GM19467 (cell line): ENCODE results near the gene RUNDC1.

Source experiments
- ATAC-seq: cut with Tn5 transposase; IDR thresholded peaks from one replicate; pipeline ENCODE4 v1.9.1; 2021; ENCODE audit warnings: mild to moderate bottlenecking, moderate library complexity; ENCODE audit not compliant: unreplicated experiment

Gene RUNDC1

GRCh38 chr17:43016216-43016615 lies 35.9 kb downstream of the RUNDC1 start:
- no peak for ATAC-seq

DNA sequence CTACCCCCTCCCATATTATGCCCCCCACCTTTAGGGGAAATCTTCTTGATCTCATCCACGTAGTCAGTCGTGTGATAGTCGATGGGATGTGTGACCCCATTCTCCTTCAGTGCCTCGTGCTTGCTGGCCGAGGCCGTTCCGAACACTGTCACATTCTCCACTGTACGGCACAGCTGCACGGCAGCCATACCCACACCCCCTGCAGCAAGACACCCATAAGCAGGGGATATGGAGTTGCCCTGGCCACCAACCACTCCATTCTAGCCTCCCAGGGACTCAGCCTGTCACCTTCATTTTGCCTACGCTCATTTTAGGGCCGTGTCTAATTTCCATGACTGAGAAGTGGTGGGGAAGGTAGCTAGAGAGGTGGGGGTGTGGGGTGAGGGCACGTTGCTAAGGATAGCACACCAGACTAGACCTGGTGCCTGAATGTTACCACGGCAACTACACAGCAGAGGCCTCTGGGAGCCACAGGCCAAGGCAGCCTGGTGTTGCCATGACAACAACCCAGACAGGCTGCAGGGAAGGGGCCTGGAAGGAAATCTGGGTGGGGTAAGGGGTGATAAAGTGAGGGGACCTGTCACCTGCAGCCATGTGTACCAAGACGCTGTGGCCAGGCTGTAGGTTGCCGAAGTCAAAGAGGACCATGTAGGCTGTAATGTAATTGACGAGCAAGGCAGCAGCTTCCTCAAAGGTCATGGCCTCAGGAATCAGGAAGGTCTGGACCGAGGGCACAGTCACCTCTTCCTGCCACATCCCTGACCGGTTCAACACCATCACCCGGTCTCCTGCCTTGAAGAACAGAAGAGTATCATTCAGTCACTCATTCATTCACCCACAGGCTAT lies 37.9 kb downstream of the RUNDC1 start:
- ATAC-seq: no peak

DNA sequence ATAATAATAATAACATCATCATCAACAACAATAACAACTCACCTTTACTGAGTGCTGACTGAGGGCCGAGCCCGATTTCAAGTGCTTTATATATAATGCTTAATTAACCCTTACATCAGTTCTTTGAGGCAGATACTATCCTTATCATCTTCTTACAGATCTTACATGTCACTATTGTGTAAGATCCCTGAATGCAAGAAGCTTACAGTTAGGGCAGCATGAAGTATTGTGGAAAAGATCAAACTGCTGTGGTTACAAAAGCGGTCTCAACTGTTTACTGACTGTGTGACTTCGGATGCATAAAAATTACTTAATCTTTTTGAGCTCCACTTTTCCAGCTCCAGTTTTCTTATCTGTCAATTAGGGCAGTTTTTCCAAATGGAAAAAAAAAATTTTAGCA lies 38.6 kb downstream of the RUNDC1 start:
- ATAC-seq: no peak

GRCh38 chr17:43019418-43019817 lies 39.1 kb downstream of the RUNDC1 start:
- no peak for ATAC-seq

DNA sequence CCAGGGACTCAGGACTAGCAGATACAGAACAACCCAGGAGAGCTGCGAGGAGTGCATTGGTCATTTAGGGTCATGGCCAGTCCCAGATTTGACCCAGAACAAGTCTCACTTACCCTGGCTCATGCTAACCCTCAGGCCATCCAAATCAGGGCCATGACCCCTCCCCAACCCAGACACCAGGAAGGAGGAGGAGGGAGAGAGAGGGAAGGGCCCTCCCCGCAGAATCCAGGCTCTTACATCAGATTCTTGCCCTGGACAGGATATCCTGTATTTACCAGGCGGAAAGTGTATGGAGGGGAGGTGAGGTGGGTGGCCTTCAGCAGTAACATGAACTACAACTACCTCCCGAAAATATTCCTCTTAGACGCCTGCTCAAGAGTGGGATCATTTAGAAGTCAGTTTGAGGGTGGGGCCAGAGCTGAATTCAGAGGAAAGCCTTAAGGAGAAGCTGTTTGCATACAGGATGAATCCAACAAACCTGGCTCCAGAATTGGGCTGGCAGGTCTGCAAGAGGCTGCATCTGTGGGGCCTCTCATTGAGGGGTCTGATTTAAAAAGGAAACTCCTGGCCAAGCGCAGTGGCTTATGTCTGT lies 39.8 kb downstream of the RUNDC1 start:
- no peak for ATAC-seq

GRCh38 chr17:43020789-43021740 lies 40.7 kb downstream of the RUNDC1 start:
- ATAC-seq: no peak

- ATAC-seq: no peak
These were observed 41.6 kb downstream of the RUNDC1 start, which contains the start of gene VAT1 for GRCh38 chr17:43021741-43022512. TSS of gene VAT1 (minus strand) at chr17:43022385. CDS start at chr17:43022322, 63 bp downstream.

GRCh38 chr17:43024407-43025289 lies 44.3 kb downstream of the RUNDC1 start, which contains the start of gene RND2:
TSS of gene RND2 (plus strand) at chr17:43025231. CDS start at chr17:43025348, 117 bp downstream.
- ATAC-seq: no peak

GRCh38 chr17:43025290-43025657 lies 44.9 kb downstream of the RUNDC1 start:
- ATAC-seq: no peak

- ATAC-seq: no peak
These were observed 45.6 kb downstream of the RUNDC1 start for GRCh38 chr17:43025766-43026537.

GRCh38 chr17:43026595-43026994 lies 46.2 kb downstream of the RUNDC1 start:
- no peak for ATAC-seq

DNA sequence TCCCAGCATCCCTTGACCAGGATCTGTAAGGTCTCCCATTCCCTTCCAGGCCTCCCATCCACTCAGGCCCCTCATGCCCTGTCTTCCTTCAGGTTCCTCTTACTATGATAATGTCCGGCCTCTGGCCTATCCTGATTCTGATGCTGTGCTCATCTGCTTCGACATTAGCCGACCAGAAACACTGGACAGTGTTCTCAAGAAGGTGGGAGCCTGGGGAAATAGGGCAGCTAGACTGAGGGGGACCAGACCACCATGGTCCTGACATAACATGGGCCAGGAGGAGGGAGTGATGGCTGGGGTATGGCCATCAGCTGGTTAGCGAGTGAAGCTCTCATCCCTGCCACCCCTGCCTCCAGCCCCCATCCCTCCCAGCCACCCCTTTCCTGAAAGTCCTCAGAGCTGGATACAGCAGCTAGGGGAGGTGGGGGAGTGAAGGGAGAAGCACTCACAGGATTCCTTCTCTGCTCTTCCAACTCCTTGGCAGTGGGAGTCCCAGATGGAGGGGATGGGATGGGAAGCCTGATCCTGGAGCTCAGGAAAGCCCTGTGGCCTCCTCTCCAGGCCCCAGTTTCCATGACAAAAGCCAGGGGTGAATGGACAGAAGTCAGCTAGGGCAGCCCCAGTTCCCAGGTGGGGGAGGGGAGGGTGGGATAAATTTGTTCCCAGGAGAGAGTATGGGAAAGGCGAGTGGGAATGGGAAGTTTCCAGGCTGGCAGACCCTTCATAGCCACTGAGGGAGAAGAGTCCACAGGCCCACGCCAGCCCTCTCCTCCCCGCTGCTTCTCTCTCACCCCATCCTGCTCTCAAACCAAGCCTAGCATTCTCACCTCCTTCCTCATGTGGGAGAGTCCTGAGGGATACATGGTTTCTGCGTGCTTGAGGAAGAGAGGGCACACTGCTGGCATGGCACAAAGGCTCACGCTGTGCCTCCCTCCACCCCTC lies 47.0 kb downstream of the RUNDC1 start:
- ATAC-seq: no peak

DNA sequence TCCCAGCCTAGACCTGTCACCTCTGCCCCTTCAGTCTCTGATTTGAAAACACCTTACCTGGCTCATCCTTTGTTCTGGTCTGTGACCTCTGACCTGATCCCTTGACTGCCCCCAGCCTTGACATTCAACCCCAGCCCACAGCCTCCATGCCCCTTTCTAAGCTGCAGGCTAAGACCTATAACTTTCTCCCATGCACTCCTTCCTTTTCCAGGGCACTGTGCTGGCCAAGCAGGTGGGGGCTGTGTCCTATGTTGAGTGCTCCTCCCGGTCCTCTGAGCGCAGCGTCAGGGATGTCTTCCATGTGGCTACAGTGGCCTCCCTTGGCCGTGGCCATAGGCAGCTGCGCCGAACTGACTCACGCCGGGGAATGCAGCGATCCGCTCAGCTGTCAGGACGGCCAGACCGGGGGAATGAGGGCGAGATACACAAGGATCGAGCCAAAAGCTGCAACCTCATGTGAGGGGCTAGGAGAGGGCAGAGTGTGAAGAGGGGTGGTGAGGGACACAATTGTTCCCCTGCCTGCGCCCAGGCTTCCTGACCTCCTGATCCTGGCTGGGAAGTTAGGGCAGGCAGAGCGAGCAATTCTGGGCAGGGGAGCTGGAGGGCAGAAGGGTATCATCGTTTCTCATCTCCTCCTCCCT lies 48.0 kb downstream of the RUNDC1 start:
- ATAC-seq: no peak

GRCh38 chr17:43030137-43030767 lies 49.9 kb downstream of the RUNDC1 start:
- no peak for ATAC-seq

GRCh38 chr17:43031666-43032065 lies 51.3 kb downstream of the RUNDC1 start:
- ATAC-seq: no peak
